SK-N-SH treated with all-trans-retinoic acid at 6 μM for 48 hours (cell line): ENCODE measurements around the gene UBAP1L.

Experiments
- OSR1 ChIP-seq: fragments of 250-450 bp; sonication (Bioruptor Pico); IDR thresholded peaks from 2 replicates; pipeline ENCODE4 v1.8.0; 2022; ENCODE audit warnings: moderate library complexity, mild to moderate bottlenecking, inconsistent platforms
- POU6F1 ChIP-seq: fragments of 250-450 bp; sonication (Bioruptor Pico); IDR thresholded peaks from 2 replicates; pipeline ENCODE4 v1.8.0; 2021; ENCODE audit warnings: low read depth, mild to moderate bottlenecking, moderate library complexity, borderline replicate concordance
- RARB ChIP-seq: fragments of 250-450 bp; sonication (Bioruptor Pico); IDR thresholded peaks from 2 replicates; pipeline ENCODE4 v1.8.0; 2021; ENCODE audit warnings: mild to moderate bottlenecking, moderate library complexity
- SNAI2 ChIP-seq: fragments of 250-450 bp; sonication (Bioruptor Pico); IDR thresholded peaks from 2 replicates; pipeline ENCODE4 v1.5.0; 2020; ENCODE audit warnings: mild to moderate bottlenecking, moderate library complexity
- TOX ChIP-seq: fragments of 250-450 bp; sonication (Bioruptor Pico); IDR thresholded peaks from 2 replicates; pipeline ENCODE4 v1.8.0; 2021; ENCODE audit warnings: mild to moderate bottlenecking, moderate library complexity, borderline replicate concordance
- ZFP30 ChIP-seq: fragments of 450-650 bp; formaldehyde crosslinking; IDR thresholded peaks from 2 replicates; pipeline ENCODE4 v1.5.0; 2022; ENCODE audit warnings: mild to moderate bottlenecking, moderate library complexity
- ZNF565 ChIP-seq: fragments of 450-650 bp; formaldehyde crosslinking; conservative IDR thresholded peaks from 2 replicates; pipeline ENCODE4 v1.5.0; 2020; ENCODE audit warnings: low read depth, mild to moderate bottlenecking, moderate library complexity
- ZNF8 ChIP-seq: fragments of 450-650 bp; formaldehyde crosslinking; IDR thresholded peaks from 2 replicates; pipeline ENCODE4 v1.5.0; 2020; ENCODE audit warnings: mild to moderate bottlenecking, moderate library complexity
- TF ChIP-seq, protein P1 (sequence below): fragments of 250-450 bp; sonication (Bioruptor Pico); IDR thresholded peaks from 2 replicates; pipeline ENCODE4 v1.8.0; 2020; ENCODE audit warnings: mild to moderate bottlenecking, moderate library complexity, borderline replicate concordance
- TF ChIP-seq, protein P2 (sequence below): fragments of 250-450 bp; sonication (Bioruptor Pico); IDR thresholded peaks from 2 replicates; pipeline ENCODE4 v1.5.1; 2020; ENCODE audit warnings: low read depth, mild to moderate bottlenecking, moderate library complexity

- TF ChIP-seq, protein P1, sequence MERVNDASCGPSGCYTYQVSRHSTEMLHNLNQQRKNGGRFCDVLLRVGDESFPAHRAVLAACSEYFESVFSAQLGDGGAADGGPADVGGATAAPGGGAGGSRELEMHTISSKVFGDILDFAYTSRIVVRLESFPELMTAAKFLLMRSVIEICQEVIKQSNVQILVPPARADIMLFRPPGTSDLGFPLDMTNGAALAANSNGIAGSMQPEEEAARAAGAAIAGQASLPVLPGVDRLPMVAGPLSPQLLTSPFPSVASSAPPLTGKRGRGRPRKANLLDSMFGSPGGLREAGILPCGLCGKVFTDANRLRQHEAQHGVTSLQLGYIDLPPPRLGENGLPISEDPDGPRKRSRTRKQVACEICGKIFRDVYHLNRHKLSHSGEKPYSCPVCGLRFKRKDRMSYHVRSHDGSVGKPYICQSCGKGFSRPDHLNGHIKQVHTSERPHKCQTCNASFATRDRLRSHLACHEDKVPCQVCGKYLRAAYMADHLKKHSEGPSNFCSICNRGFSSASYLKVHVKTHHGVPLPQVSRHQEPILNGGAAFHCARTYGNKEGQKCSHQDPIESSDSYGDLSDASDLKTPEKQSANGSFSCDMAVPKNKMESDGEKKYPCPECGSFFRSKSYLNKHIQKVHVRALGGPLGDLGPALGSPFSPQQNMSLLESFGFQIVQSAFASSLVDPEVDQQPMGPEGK (CRISPR knock-in tag) = no peak
- TF ChIP-seq SNAI2 (no peak), ZFP30 (no peak), ZNF565 (CRISPR knock-in tag) (no peak), OSR1 (CRISPR knock-in tag) (no peak), POU6F1 (no peak), TOX (CRISPR knock-in tag) (no peak), RARB (CRISPR knock-in tag) (no peak), ZNF8 (no peak)
- TF ChIP-seq, protein P2, sequence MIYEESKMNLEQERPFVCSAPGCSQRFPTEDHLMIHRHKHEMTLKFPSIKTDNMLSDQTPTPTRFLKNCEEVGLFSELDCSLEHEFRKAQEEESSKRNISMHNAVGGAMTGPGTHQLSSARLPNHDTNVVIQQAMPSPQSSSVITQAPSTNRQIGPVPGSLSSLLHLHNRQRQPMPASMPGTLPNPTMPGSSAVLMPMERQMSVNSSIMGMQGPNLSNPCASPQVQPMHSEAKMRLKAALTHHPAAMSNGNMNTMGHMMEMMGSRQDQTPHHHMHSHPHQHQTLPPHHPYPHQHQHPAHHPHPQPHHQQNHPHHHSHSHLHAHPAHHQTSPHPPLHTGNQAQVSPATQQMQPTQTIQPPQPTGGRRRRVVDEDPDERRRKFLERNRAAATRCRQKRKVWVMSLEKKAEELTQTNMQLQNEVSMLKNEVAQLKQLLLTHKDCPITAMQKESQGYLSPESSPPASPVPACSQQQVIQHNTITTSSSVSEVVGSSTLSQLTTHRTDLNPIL (CRISPR knock-in tag) = no peak
These were observed 32.9 kb upstream of the UBAP1L start for GRCh38 chr15:65147902-65148301.
